Fibroblast of upper back skin (primary cell): ENCODE results near the gene FSTL4.

Experiments
- DNase-seq: peaks from one replicate; pipeline ENCODE4 v3.0.0-alpha.2; 2013

Gene FSTL4

GRCh38 chr5:133382661-133383579, 229.4 kb downstream of the FSTL4 start:
- no peak for DNase-seq

- DNase-seq: no peak
These were observed 230.6 kb downstream of the FSTL4 start for GRCh38 chr5:133381571-133382365.

GRCh38 chr5:133381041-133381440, 231.3 kb downstream of the FSTL4 start:
- no peak for DNase-seq

GRCh38 chr5:133377736-133378135, 234.6 kb downstream of the FSTL4 start:
- DNase-seq: no peak

GRCh38 chr5:133376986-133377385, 235.4 kb downstream of the FSTL4 start:
- DNase-seq: no peak

- peak; percentile 11 for DNase-seq
These were observed 239.0 kb downstream of the FSTL4 start for GRCh38 chr5:133373121-133373870.

GRCh38 chr5:133372293-133372937, 239.9 kb downstream of the FSTL4 start:
- DNase-seq: no peak

- no peak for DNase-seq
These were observed 240.8 kb downstream of the FSTL4 start for GRCh38 chr5:133371371-133372155.

GRCh38 chr5:133370904-133371303, 241.4 kb downstream of the FSTL4 start:
- no peak for DNase-seq

- DNase-seq: peak; percentile 22
These were observed 242.1 kb downstream of the FSTL4 start for GRCh38 chr5:133370036-133370831.

- DNase-seq: no peak
These were observed 243.2 kb downstream of the FSTL4 start for GRCh38 chr5:133368916-133369783.

- no peak for DNase-seq
These were observed 244.4 kb downstream of the FSTL4 start for GRCh38 chr5:133367984-133368383.

GRCh38 chr5:133367071-133367786, 245.1 kb downstream of the FSTL4 start:
- DNase-seq: no peak

GRCh38 chr5:133366438-133366837, 245.9 kb downstream of the FSTL4 start:
- no peak for DNase-seq

GRCh38 chr5:133365738-133366137, 246.6 kb downstream of the FSTL4 start:
- no peak for DNase-seq

- DNase-seq: no peak
These were observed 247.2 kb downstream of the FSTL4 start for GRCh38 chr5:133364936-133365707.

- no peak for DNase-seq
These were observed 248.3 kb downstream of the FSTL4 start for GRCh38 chr5:133363807-133364587.

- no peak for DNase-seq
These were observed 249.9 kb downstream of the FSTL4 start for GRCh38 chr5:133362438-133362837.
